ENCODE measurements around the gene CHCHD6.

The CHCHD6 gene

GRCh38 chr3:126858401-126858800, 154.4 kb downstream of the CHCHD6 start:
- Histone ChIP-seq H3K9ac (ENCODE audit: insufficient read length) (no peak overlapping the region), H3K9me3 (ENCODE audit: low read depth, low read length) (no peaks in the 10 kb centered on the region), H3K4me3 (no peak overlapping the region), H3K27ac (no peak overlapping the region), H3K36me3 (ENCODE audit: insufficient read depth, low read length) (no peaks in the 10 kb centered on the region)
- no peak for TF ChIP-seq POLR2AphosphoS5 (IDR thresholded peaks at IDR 0.05; ENCODE audit: borderline replicate concordance, low read depth, low read length)
- no peak for TF ChIP-seq EZH2 (IDR thresholded peaks at IDR 0.05)
- TF ChIP-seq FOXP2 (optimal IDR thresholded peaks at IDR 0.05; ENCODE audit: control extremely low read depth, extremely low read length, insufficient read depth), result no peak
- no peak for DNase-seq (ENCODE audit: low read depth, low spot score)

GRCh38 chr3:126858887-126859286, 154.8 kb downstream of the CHCHD6 start:
- DNase-seq (ENCODE audit: low read depth, low spot score), result no peak
- H3K9me3 ChIP-seq (ENCODE audit: low read depth, low read length), result no peaks in the 10 kb centered on the region
- no peak overlapping the region for H3K4me3 ChIP-seq
- H3K36me3 ChIP-seq (ENCODE audit: insufficient read depth, low read length), result no peaks in the 10 kb centered on the region
- TF ChIP-seq POLR2AphosphoS5 (IDR thresholded peaks at IDR 0.05; ENCODE audit: borderline replicate concordance, low read depth, low read length) (no peak), EZH2 (IDR thresholded peaks at IDR 0.05) (no peak), FOXP2 (optimal IDR thresholded peaks at IDR 0.05; ENCODE audit: control extremely low read depth, extremely low read length, insufficient read depth) (no peak)
- no peak overlapping the region for H3K9ac ChIP-seq (ENCODE audit: insufficient read length)
- H3K27ac ChIP-seq, result no peak overlapping the region

GRCh38 chr3:126859415-126860246, 155.6 kb downstream of the CHCHD6 start:
- no peak overlapping the region for H3K27ac ChIP-seq
- DNase-seq (ENCODE audit: low read depth, low spot score), result no peak
- H3K9me3 ChIP-seq (ENCODE audit: low read depth, low read length), result no peaks in the 10 kb centered on the region
- H3K36me3 ChIP-seq (ENCODE audit: insufficient read depth, low read length), result no peaks in the 10 kb centered on the region
- no peak for TF ChIP-seq POLR2AphosphoS5 (IDR thresholded peaks at IDR 0.05; ENCODE audit: borderline replicate concordance, low read depth, low read length)
- no peak for TF ChIP-seq EZH2 (IDR thresholded peaks at IDR 0.05)
- no peak for TF ChIP-seq FOXP2 (optimal IDR thresholded peaks at IDR 0.05; ENCODE audit: control extremely low read depth, extremely low read length, insufficient read depth)
- H3K4me3 ChIP-seq, result no peak overlapping the region
- no peak overlapping the region for H3K9ac ChIP-seq (ENCODE audit: insufficient read length)

GRCh38 chr3:126865736-126866135, 161.7 kb downstream of the CHCHD6 start:
- H3K4me3 ChIP-seq, result no peak overlapping the region
- no peak overlapping the region for H3K27ac ChIP-seq
- TF ChIP-seq FOXP2 (optimal IDR thresholded peaks at IDR 0.05; ENCODE audit: control extremely low read depth, extremely low read length, insufficient read depth) (no peak), EZH2 (IDR thresholded peaks at IDR 0.05) (no peak), POLR2AphosphoS5 (IDR thresholded peaks at IDR 0.05; ENCODE audit: borderline replicate concordance, low read depth, low read length) (no peak)
- H3K36me3 ChIP-seq (ENCODE audit: insufficient read depth, low read length), result no peaks in the 10 kb centered on the region
- no peak overlapping the region for H3K9ac ChIP-seq (ENCODE audit: insufficient read length)
- no peaks in the 10 kb centered on the region for H3K9me3 ChIP-seq (ENCODE audit: low read depth, low read length)
- DNase-seq (ENCODE audit: low read depth, low spot score), result no peak

- Histone ChIP-seq H3K4me3 (no peak overlapping the region), H3K9ac (ENCODE audit: insufficient read length) (no peak overlapping the region), H3K9me3 (ENCODE audit: low read depth, low read length) (no peaks in the 10 kb centered on the region), H3K36me3 (ENCODE audit: insufficient read depth, low read length) (no peaks in the 10 kb centered on the region), H3K27ac (no peak overlapping the region)
- no peak for TF ChIP-seq EZH2 (IDR thresholded peaks at IDR 0.05)
- no peak for TF ChIP-seq FOXP2 (optimal IDR thresholded peaks at IDR 0.05; ENCODE audit: control extremely low read depth, extremely low read length, insufficient read depth)
- TF ChIP-seq POLR2AphosphoS5 (IDR thresholded peaks at IDR 0.05; ENCODE audit: borderline replicate concordance, low read depth, low read length), result no peak
- no peak for DNase-seq (ENCODE audit: low read depth, low spot score)
These were observed 162.2 kb downstream of the CHCHD6 start for GRCh38 chr3:126866175-126866759.

GRCh38 chr3:126867190-126867862, 163.3 kb downstream of the CHCHD6 start:
- DNase-seq (ENCODE audit: low read depth, low spot score), result no peak
- Histone ChIP-seq H3K9me3 (ENCODE audit: low read depth, low read length) (no peaks in the 10 kb centered on the region), H3K9ac (ENCODE audit: insufficient read length) (no peak overlapping the region), H3K4me3 (no peak overlapping the region), H3K36me3 (ENCODE audit: insufficient read depth, low read length) (no peaks in the 10 kb centered on the region), H3K27ac (no peak overlapping the region)
- TF ChIP-seq POLR2AphosphoS5 (IDR thresholded peaks at IDR 0.05; ENCODE audit: borderline replicate concordance, low read depth, low read length), result no peak
- TF ChIP-seq EZH2 (IDR thresholded peaks at IDR 0.05), result no peak
- no peak for TF ChIP-seq FOXP2 (optimal IDR thresholded peaks at IDR 0.05; ENCODE audit: control extremely low read depth, extremely low read length, insufficient read depth)

GRCh38 chr3:126867863-126868200, 163.8 kb downstream of the CHCHD6 start:
- H3K9me3 ChIP-seq (ENCODE audit: low read depth, low read length), result no peaks in the 10 kb centered on the region
- DNase-seq (ENCODE audit: low read depth, low spot score), result no peak
- no peak overlapping the region for H3K27ac ChIP-seq
- no peak overlapping the region for H3K9ac ChIP-seq (ENCODE audit: insufficient read length)
- TF ChIP-seq FOXP2 (optimal IDR thresholded peaks at IDR 0.05; ENCODE audit: control extremely low read depth, extremely low read length, insufficient read depth), result no peak
- no peak for TF ChIP-seq POLR2AphosphoS5 (IDR thresholded peaks at IDR 0.05; ENCODE audit: borderline replicate concordance, low read depth, low read length)
- no peak for TF ChIP-seq EZH2 (IDR thresholded peaks at IDR 0.05)
- no peaks in the 10 kb centered on the region for H3K36me3 ChIP-seq (ENCODE audit: insufficient read depth, low read length)
- no peak overlapping the region for H3K4me3 ChIP-seq

GRCh38 chr3:126870608-126871210, 166.7 kb downstream of the CHCHD6 start:
- no peak overlapping the region for H3K4me3 ChIP-seq
- no peaks in the 10 kb centered on the region for H3K9me3 ChIP-seq (ENCODE audit: low read depth, low read length)
- DNase-seq (ENCODE audit: low read depth, low spot score), result no peak
- no peak overlapping the region for H3K9ac ChIP-seq (ENCODE audit: insufficient read length)
- H3K27ac ChIP-seq, result no peak overlapping the region
- TF ChIP-seq POLR2AphosphoS5 (IDR thresholded peaks at IDR 0.05; ENCODE audit: borderline replicate concordance, low read depth, low read length), result no peak
- TF ChIP-seq EZH2 (IDR thresholded peaks at IDR 0.05), result no peak
- no peak for TF ChIP-seq FOXP2 (optimal IDR thresholded peaks at IDR 0.05; ENCODE audit: control extremely low read depth, extremely low read length, insufficient read depth)
- no peaks in the 10 kb centered on the region for H3K36me3 ChIP-seq (ENCODE audit: insufficient read depth, low read length)

Measured in SK-N-MC (cell line).